ENCODE results near the gene CFTR.

DNA sequence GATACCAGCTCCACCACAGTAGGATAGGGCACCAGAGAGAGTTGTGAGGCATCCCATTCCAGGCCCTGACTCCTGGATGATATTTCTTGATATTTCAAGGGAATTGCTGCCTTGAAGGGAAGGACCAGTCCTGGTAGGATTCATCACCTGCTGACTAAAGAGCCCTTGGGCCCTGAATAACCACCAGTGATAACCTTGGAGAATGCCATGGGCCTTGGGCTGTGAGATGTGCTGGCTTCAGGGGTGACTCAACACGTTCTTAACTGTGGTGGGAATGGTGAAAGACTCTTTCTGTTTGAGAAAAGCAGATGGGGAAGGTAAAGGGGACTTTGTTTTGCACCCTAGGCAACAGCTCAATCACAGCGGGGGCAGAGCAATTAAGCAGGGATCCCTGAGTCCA, 31.2 kb upstream of the CFTR start:
- TF ChIP-seq, protein P1, sequence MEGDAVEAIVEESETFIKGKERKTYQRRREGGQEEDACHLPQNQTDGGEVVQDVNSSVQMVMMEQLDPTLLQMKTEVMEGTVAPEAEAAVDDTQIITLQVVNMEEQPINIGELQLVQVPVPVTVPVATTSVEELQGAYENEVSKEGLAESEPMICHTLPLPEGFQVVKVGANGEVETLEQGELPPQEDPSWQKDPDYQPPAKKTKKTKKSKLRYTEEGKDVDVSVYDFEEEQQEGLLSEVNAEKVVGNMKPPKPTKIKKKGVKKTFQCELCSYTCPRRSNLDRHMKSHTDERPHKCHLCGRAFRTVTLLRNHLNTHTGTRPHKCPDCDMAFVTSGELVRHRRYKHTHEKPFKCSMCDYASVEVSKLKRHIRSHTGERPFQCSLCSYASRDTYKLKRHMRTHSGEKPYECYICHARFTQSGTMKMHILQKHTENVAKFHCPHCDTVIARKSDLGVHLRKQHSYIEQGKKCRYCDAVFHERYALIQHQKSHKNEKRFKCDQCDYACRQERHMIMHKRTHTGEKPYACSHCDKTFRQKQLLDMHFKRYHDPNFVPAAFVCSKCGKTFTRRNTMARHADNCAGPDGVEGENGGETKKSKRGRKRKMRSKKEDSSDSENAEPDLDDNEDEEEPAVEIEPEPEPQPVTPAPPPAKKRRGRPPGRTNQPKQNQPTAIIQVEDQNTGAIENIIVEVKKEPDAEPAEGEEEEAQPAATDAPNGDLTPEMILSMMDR (conservative IDR thresholded peaks at IDR 0.05) = no peak
- TF ChIP-seq EZH2 (IDR thresholded peaks at IDR 0.05; ENCODE audit: low read depth) = no peak

Data from PC-9 (cell line).